ENCODE measurements around the gene AIFM1.
A peak's percentile ranks its signal among the peaks of the same experiment; 100 is the strongest.
"Not testable (repeated sequence)": the region's sequence is repeated elsewhere in the genome, so short reads cannot be mapped to it uniquely, and the experiment has no call there.

The AIFM1 gene

DNA sequence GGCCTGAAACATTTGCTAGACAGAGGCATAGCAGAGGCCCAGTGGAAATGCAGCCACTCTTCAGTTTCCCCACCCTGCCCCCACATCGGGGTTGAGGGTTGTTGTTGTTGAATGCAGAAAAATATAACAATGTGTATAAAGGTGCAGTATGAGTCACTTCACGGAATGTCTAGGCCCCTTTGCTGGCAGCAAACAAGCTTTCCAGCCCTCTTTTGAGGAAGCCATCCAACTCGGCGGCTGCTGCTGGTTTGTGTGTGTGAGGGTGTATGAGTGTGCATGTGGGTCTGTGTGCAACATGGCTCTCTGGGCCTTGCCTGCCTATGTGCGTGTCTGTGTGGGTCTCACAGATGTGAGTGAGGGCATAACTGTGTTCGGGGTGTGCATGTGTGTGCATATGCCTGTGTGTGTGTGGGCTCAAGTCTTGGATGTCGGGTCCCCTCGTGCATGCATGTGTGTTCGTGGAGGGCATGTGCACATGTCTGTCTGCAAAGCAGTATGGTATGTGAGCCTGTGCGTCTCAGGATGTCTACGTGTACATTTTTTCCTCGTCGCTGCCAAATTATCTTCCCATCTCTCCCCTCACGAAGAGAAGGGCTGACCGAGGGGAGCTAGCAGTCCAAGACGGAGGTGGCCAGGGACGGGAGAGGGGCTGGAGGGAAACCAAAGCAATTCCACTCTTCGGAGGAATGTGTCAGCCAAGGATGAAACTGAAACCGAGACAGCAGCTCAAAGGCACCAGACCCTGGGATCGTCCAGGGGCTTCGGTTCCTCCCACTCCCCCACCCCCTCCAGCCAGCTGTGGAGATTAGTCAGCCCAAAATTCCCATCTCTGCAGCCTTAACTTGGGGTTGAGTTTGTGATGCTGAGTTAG is 47.0 kb downstream of the AIFM1 start:
- peak; percentile 11 for DNase-seq

DNA sequence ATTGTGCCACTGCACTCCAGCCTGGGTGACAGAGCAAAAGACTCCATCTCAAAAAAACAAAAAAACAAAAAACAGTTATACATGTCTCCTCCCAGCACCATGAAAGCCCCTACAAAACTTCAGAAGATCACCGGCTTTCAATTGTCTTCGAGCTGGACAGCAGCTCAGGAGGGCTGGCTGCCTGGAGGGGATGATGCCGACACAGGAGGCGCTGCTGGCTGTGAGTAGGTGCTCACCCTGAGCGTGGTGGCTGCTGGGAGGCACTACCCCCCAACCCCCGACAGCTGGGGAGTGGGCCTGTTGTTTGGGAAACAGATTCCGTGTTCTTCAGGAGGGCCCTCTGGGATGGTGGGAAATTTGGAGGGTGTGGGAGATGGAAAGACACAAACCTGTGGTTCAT is 48.5 kb downstream of the AIFM1 start:
- DNase-seq = no peak

DNA sequence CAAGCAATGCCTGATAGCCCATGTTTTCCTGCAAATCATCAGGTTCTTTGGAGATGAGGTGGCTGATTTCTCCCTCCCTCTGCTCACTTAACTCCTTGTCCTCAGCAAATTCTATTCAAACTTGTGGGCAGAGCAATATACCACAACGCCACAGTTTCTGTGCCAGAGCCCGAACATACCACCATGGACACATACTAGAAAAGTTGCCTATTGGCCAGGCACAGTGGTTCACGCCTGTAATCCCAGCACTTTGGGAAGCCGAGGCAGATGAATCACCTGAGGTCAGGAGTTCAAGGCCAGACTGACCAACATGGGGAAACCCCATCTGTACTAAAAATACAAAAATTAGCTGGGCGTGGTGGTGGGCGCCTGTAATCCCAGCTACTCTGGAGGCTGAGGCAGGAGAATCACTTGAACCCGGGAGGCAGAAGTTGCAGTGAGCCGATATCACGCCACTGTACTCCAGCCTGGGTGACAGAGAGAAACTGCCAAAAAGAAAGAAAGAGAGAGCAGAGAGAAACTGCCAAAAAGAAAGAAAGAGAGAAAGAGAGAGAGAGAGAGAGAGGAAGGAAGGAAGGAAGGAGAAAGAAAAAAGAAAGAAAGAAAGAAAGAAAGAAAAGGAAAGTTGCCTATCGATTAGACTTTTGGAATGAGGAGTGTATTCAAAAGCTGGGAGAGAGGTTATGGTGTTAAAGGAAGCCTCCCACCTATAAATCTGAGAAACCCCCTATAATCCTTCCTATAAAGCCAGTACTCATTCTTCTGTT is 50.3 kb downstream of the AIFM1 start:
- not testable (repeated sequence) for DNase-seq

DNA sequence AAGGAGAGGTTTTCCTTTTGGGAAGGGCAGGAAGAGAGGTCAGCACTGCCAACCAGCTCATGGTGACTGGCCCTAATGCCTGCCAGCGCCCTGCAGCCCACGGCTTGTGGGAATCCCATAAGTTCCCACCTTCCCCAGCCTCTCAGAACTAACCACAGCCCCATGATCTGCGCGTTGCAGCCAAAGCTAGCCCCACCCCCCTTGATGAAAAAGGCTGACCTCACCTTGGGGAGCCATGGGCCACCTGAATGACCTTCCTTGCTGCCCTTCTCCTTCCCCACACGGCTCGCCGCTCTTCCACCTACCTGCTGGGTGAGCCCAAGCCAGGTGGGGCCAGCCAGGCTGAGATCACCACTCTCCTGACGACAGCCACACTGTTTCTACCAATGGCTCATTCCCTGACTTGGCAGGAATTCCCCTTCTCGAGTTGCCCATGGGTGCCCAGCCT is 51.5 kb downstream of the AIFM1 start:
- DNase-seq = no peak

DNA sequence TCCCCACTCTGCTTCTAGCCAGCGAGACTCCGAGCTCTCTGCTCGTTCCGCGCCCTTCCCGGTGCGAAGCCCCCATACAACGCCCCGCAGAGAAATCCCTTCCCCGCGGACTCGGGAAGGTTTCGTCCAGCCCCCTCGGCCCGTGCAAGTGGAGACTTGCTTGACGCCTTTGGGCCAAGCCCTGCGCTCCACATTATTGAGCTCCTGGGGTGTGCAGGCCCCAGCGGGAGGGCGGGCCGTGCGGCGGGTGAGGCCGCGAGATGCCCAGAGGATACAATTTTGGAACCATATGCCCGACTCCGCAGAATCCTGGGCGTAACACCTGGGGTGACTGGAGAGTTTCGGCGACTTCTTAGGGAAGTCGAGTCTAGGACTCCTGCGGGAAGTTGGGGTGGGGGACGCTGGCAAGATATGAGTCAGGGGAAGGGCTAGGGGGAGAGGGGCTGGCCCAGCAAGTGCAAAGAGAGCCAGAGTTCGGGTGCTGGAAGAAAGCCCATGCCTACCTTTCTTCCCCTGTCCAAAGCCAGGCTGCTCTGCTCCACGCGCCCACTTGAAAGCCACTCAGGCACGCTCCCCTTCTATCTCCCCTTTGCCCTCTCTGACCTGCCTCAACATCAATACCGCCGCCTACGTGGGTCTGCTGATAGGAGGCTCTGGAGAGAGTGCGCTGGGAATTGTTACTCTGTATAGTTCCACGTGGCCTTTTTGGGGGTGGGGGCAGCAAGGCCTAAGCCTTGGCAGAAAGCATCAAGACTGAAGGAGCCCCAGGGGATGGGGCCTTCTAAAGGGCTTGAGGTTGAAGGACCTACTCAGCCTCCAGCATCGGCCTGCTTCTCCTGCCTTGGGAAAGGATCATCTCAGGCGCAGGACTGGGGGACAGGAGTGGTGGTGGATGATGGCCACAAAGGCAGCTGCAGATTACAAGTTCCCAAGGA is 54.2 kb downstream of the AIFM1 start:
- DNase-seq = no peak

GRCh38 chrX:130110379-130111219 is 55.0 kb downstream of the AIFM1 start, which contains the start of gene ELF4:
ELF4 (minus strand) TSS chrX:130110497; CDS start chrX:130081330, 29,167 bp downstream.
- peak; percentile 69 for DNase-seq

DNA sequence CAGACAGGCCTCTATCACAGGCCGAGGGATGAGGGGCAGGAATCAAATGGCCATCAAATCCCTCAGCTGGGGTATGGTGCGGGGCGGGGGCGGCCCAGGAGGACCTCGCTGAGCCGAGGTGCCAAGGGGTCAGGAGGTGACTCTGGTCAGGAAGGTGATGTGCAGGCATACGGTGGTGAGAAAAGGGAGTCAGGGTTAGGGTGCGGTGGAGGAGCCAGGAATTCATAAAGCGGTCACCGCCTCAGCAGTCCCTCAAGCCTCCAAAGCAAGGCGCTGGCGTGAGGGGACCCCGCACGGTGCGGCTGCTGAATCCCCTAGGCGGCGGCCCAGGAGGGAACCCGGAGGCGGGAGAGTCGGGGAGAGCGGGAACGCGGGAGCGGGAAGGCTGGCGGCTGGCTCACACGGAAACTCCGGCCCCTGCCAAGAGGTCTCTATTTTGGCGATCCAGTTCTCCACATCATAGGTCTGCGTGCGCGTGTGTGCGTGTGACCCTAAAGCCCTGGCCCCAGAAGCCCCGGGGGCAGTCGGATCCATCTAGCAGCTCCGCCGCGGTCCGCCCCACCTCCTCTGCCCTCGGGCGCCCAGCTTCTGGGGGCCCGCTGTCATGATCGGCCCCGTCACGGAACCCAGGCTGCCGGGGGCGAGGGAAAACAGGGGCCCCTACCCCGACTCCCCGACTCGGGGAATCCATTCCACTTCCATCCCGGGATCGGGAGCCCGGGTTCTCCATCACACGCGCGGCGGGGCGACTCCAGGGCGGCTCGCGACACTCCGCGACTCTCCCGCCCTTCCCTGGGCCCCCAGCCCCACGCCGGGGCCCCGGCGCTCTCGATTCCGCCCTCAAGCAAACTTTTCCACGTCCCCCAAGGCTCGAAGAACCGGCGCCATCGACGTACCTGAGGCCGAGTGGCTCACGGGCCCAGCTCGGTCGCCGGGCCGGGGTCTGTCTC is 55.9 kb downstream of the AIFM1 start:
- peak; percentile 25 for DNase-seq

DNA sequence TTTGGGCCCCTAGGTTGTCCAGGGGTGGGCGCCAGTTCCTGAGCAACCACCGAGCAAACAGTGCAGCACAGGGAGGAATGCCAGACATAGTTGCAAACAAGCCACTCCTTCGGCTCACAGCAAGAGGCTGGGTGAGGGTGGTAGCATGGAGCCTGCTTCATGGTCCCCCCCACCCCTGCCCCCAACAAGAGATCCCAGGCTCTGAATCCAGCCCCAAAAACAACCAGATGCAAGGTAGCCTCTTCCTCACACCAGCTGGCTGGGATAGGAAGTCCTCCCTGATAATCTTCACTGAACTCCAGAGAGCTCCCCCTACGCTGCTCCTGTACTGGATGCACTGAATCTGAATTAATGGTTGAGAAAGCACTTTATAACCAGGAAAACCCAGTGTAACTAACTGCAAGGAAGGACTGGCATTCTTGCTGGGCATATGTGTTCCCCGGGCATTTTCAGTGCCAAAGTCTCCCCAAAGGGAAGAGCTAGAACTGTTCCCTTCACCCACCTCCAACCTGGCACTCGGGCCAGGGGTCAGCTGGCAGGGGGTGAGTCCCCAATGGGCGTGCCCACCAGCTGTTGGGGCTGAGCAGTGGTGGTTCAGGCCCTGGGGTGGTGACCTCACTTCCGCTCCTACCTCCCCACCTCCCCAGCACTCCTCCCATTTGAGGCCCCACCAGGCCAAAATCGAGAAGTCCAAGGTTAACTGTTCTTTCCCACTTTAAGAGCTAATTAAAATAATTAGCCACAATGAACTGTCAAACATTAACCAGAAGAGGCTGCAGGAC is 56.8 kb downstream of the AIFM1 start:
- DNase-seq = peak; percentile 60

DNA sequence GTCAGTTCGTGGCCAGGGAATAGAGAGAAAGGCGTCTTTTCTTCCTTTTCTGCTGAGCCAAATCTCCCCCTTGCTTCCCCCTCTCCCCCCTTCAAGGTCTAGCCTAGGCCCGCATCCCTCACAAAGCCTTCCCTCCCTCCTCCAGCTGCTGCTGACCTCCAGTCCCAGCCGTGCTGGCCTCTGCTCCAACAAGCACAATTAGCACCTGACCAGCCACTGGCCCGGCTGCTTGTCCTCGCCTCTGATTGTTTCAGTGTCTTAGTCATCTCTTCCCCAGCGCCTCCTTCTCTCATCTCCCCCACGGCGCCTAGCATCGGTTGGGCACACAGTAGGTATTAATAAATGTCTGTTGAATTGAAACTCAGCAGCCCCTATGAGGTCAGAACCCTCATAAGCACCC is 59.6 kb downstream of the AIFM1 start:
- DNase-seq = no peak

DNA sequence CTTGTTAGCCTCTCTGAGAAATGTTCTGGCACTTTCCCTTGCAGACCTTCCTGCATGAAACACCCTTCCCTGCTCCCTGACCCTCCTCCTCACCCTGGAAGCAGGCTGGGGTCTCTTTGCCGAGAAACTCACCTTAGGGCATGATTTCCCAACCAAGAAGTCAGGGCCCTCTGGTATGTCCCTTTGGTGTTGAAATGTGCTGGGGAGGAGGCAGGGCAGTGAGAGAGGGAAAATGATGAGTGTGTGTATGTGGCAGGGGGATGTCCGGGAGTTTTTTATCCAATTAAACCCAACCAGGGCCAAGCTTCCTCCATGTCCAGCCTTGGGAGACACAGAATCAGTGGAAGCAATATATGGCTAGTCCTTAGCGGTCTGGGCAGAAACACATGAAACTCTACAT is 60.4 kb downstream of the AIFM1 start:
- no peak for DNase-seq

DNA sequence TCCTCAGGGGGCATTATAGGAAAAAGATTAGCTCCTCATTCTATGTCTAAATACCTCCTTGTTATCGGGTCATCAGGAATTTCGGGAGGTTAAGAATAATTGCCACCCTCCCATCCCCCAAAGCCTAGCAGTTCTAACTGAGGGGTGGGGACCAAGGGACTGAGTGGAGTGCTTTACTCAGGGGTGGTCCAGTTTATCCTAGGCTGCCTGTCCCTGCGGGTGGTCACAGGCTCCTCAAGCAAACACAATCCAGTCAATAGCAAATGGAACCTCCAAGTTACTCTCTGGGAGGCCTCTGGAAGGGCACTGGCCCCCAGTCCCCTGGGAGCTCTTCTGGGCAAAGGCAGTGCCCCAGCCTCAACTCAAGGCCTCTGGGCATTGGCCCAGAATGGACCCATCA is 62.0 kb downstream of the AIFM1 start:
- no peak for DNase-seq

- DNase-seq = no peak
Measured at GRCh38 chrX:130100180-130100579, 65.5 kb downstream of the AIFM1 start.

GRCh38 chrX:130098210-130098552 is 67.5 kb downstream of the AIFM1 start:
- DNase-seq = no peak

GRCh38 chrX:130097507-130098209 is 68.0 kb downstream of the AIFM1 start:
- no peak for DNase-seq

GRCh38 chrX:130095249-130096030 is 70.2 kb downstream of the AIFM1 start:
- DNase-seq = no peak

DNA sequence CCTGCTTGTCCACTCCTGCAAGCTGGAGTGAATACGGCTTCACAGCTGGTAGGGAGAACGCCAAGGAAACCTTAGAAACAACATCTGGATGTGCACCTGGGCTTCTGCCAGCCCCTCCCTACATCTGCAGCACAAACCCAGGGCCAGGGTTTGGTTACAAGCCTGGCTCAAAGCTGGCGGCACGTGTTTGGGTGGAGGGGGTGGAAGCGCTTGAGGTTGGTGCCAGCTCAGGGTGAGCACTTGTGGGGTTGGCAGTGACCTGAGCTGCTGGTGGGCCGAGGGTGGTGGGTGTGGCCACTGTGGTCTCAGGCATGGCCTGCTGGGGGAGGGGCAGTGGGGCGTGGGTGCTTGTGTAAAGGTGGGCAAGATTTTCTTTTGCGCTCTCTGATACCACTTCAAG is 70.9 kb downstream of the AIFM1 start:
- DNase-seq = no peak

GRCh38 chrX:130093271-130093670 is 72.4 kb downstream of the AIFM1 start:
- no peak for DNase-seq

GRCh38 chrX:130091980-130092522 is 73.6 kb downstream of the AIFM1 start:
- peak; percentile 88 for DNase-seq

Measured in stimulated activated CD4-positive, alpha-beta T cell treated with anti-CD3 and anti-CD28 coated beads, Interleukin-15, amount 100 ng/mL, for 24 hours (primary cell).